Anterior cingulate cortex (tissue), 58 donors: Measurements from ENCODE around the gene HMCN1.
"Not testable (repeated sequence)": the region's sequence is repeated elsewhere in the genome, so short reads cannot be mapped to it uniquely, and the experiment has no call there.

Source experiments
- DNase-seq, 58 donors: peaks; one replicate each; lab custom pipeline; 2025; lab: John Stamatoyannopoulos, UW

The HMCN1 gene

GRCh38 chr1:186179231-186179630, 445.0 kb downstream of the HMCN1 start:
- no peak for DNase-seq

GRCh38 chr1:186183219-186183618, 449.0 kb downstream of the HMCN1 start:
- no peak for DNase-seq

DNA sequence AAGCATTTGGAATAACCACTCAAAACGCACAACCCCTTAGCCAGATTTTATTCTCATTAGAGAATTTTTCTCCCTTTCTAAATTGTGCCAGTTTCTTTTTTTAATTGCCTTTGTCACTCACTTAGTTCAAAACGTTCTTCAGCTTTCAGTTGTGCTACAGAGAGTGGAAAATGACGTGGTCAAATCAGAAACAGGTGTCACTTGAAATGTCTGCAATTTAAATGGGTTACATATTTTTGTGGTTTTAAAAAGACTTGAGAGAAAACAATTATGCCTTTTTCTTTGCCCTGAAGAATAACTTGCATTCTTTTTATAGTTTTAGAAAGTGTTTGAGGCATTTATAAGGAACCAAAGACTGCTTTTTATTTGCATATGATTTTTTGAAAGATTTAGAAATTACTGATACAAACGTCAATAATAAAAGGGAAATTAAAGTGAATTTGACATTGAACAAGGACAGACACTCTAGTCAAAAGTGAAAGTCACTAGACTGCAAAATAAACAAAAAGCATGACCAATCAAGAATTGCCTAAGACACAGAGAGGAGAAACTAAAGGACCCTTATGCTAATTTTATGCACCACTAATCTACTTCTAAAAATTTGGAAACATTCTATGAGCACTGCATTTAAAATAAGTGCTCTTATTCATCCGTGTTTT, 449.9 kb downstream of the HMCN1 start:
- no peak for DNase-seq

- DNase-seq: not testable (repeated sequence)
Observed at GRCh38 chr1:186186251-186186650, 452.1 kb downstream of the HMCN1 start.

DNA sequence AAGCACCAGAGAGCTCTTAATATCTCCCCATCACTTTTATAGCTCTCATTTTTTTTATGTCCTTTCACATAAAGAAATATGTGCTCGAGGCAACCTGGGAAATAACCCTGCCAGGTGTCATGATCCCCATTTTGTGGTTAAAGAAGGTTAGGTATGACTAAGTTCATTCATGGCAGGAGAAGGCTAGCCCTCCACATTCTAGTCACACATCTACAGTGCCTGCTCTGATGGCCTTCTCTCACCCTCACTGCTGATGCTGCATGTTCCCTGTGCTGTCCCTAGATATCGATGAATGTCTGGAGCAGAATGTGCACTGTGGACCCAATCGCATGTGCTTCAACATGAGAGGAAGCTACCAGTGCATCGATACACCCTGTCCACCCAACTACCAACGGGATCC, 453.4 kb downstream of the HMCN1 start:
- no peak for DNase-seq

GRCh38 chr1:186188004-186188539, 453.9 kb downstream of the HMCN1 start:
- peak in 1 of 58 donors; percentile 2 for DNase-seq

DNA sequence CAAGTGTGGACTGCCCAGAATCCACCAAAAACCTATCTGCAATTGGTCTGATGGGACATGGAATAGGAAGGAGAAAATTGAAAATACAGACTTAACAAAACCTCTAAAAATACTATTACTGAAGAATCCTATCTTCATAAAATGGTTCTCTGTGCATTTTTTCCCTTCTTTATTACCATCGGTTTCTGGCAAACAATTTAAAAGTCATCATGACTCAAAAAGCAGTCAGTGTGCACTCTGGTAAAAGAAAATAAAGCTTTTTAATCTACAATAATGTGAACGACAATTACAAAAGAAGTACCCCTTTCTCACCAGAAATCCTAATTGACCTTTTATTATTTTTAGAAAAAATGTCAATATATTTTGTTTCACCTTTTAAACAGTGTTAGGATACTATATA, 454.5 kb downstream of the HMCN1 start:
- no peak for DNase-seq

GRCh38 chr1:186189156-186189555, 455.0 kb downstream of the HMCN1 start:
- DNase-seq: no peak

DNA sequence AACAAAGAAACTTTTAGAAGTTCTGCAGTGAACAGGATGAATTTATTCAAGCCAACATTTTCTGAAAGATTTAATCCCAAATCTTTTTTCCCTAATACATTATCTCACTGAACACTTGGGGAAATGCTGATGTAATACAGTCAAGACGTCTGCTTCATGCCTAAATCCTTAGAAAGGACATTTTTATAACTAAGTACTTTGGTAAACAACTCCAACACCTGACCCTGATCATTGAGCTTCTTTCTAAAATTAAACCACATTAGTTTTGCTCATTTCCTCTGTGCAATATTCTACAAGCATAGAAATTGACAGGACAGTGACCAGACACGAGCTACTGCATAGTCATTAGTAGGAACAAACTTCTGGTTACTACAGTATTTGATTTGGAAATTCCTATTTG, 457.3 kb downstream of the HMCN1 start:
- DNase-seq: no peak

DNA sequence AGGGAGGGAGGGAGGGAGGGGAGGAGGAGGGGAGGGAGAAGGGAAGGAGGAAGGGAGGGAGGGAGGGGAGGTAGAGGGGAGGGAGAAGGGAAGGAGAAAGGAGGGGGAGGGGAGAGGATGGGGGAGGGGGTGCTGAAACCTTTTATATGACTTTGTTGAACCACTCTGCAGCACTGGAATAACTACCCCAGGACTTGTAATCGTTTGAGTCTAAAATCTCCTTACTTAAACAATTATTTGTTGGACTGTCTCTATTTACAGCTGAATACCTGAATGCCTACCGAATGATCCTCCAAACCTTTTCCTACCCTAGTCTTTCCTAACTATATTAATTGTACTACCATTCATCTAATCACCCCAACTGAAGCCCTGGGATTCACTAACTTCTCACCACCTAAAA, 459.0 kb downstream of the HMCN1 start:
- DNase-seq: no peak

- no peak for DNase-seq
Observed at GRCh38 chr1:186194107-186194756, 460.0 kb downstream of the HMCN1 start.

GRCh38 chr1:186195377-186195931, 461.3 kb downstream of the HMCN1 start:
- DNase-seq: no peak

DNA sequence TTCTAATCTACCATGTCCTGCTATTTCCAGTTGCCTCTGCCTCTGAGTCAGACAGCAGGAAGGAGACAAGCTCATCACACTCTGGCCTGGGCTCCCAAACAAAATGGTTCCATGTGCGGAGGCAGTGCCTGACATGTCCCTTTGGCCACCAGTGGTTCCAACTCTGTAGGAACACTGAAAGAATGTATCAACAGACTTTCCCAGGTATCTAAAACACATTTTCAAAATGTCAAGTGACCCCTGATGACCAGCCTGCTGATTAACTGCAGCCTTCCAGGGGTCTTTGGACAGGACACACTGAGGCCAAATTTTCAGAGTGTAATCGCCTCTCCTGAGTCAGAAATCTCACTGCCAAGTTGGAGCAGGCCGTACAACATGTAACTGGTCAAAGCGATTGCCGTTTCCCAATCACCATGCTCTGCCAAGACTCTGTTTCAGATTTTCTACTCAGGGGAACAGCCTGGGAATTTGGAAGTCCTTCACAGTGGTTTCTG, 468.1 kb downstream of the HMCN1 start:
- DNase-seq: no peak

GRCh38 chr1:186202776-186203175, 468.6 kb downstream of the HMCN1 start:
- DNase-seq: no peak

DNA sequence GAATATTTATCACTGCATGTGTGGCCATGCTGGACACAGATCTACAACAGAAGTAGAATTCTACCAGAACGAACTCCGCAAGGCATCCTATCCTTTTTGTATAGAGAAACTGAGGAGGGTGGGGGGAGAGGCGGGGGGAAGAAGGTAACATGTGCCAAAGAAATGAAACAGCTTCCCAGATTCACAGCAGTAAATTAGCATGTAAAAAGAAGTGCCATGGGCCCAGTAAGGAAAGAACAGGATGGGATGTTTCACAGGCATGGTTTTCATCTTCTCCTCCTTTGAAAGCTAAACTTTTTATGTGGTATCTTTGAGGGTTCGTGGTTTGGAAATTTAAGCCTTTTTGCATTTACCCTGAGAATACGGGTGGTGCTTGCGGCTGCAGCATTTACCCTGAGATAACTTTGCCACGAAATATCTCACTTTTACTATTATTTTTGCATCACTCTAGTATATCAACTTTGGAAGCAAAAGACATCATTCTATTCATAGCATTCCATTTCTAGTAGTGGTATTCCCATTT, 471.9 kb downstream of the HMCN1 start:
- DNase-seq: no peak

GRCh38 chr1:186207391-186208085, 473.3 kb downstream of the HMCN1 start:
- no peak for DNase-seq

DNA sequence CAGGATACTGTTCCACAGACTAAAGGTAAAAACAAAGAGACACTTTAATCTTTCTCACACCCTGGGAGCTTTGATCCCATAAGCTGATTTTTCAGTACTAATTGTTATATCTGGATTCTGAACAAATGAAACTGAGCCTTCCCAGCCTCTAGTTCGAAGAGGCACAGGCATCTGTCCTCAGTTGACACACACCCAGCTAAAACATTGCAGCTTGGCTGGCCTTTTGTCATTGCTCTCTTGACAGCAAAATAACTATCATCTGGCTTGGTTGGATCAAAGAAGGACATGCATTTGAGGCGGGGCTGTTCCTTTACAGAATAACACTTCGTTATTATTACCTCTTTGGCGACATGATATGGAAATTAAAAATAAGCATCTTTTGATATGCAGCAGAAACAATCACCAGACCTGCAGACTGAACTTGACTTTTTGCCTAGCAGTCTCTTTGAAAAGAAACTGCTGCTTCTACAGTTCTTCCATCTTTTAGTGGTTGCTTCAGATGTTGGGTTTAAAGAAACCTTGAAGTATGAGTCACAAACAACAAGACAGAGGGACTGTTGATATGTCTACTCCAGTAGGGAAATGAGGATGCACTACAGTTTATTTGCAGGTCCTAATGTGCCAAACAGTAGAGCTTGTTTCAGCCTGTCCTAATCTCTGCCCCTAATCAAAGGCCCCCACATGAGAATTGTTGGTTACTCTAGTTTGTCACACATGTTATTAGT, 474.4 kb downstream of the HMCN1 start:
- DNase-seq: no peak

GRCh38 chr1:186210258-186210657, 476.1 kb downstream of the HMCN1 start:
- DNase-seq: no peak

GRCh38 chr1:186211583-186211982, 477.4 kb downstream of the HMCN1 start:
- not testable (repeated sequence) for DNase-seq
